Measurements from ENCODE around the gene TRIM66. TPM values are rescaled to one million over a fixed set of nuclear protein-coding genes. Genes with fewer than 3 reads are reported as not detected.

The TRIM66 gene
- total and polyA plus RNA-seq, 2 experiments from 2014 or later, result 1.0 to 3.3 TPM

DNA sequence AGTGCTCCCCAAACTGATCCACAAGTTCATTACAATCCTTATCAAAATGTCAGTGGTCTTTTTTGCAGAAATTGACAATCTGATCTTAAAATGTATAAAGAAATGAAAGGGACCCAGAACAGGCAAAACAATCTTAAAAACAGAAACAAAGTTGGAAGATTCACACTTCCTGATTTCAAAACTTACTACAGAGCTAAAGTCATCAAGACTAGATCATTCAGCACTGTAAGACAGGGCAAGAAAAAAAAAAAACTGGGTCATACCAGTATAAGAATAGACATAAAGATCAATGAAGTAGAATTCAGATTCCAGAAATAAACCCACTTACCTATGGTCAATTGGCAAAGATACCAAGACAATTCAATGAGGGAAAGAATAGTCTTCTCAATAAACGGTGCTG is 84.0 kb downstream of the TRIM66 start:
- no peaks in the 10 kb centered on the region for H3K27me3 Mint-ChIP-seq (ENCODE audit: insufficient read depth, low read depth, poor library complexity)
- H3K27ac Mint-ChIP-seq, result no peak overlapping the region
- TF ChIP-seq JUNB (IDR thresholded peaks at IDR 0.05; ENCODE audit: unreplicated experiment) (no peak), EZH2phosphoT487 (IDR thresholded peaks at IDR 0.05; ENCODE audit: unreplicated experiment) (no peak)

DNA sequence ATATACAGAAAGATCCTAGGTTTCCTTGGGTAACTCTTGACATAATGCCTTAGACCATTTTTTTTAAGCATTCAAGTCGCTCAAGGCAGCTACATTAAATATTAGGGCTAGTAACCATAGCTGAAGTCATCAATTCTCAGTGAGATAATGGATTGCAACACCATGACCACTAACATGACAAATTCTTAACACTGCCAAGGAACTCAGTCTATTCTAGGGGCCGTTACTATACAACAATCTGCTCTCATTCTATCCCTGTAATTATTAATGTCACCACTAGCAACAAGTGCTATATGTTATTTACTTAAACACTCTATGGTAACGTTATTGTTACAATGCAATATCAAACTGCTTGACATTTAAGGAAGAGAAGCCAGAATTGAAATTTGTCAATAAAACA is 85.3 kb downstream of the TRIM66 start:
- Mint-ChIP-seq H3K27me3 (ENCODE audit: insufficient read depth, low read depth, poor library complexity) (peaks cover 6% of the 10 kb centered on the region), H3K4me1 (peaks cover 20% of the 10 kb centered on the region), H3K4me3 (no peak overlapping the region), H3K9me3 (no peaks in the 10 kb centered on the region), H3K36me3 (ENCODE audit: low read depth) (no peaks in the 10 kb centered on the region), H3K27ac (no peak overlapping the region)
- H3K36me3 ChIP-seq (ENCODE audit: insufficient read depth), result no peaks in the 10 kb centered on the region
- DNase-seq (ENCODE audit: low spot score), result no peak
- H3K79me2 ChIP-seq (replicated peaks; ENCODE audit: insufficient read depth), result 0 out of 2 replicates have a peak, but pooled peaks cover 5% of the 10 kb centered on the region
- no peak overlapping the region for H3K4me2 ChIP-seq
- no peaks in the 10 kb centered on the region for H3F3A ChIP-seq (replicated peaks; ENCODE audit: low read depth)
- no peak overlapping the region for H3K4me3 ChIP-seq
- no peaks in the 10 kb centered on the region for H4K20me1 ChIP-seq (replicated peaks; ENCODE audit: insufficient read depth)
- no peak for ATAC-seq
- H3K4me1 ChIP-seq (ENCODE audit: insufficient read depth), result peaks cover 23% of the 10 kb centered on the region; the same call in 1 of the 2 replicates
- H2AFZ ChIP-seq, result no peak overlapping the region
- H3K27ac ChIP-seq (ENCODE audit: low read depth), result no peak overlapping the region
- H3K9me2 ChIP-seq (ENCODE audit: insufficient read depth), result no peaks in the 10 kb centered on the region
- H3K27me3 ChIP-seq (ENCODE audit: insufficient read depth), result no peaks in the 10 kb centered on the region
- TF ChIP-seq, protein P1, sequence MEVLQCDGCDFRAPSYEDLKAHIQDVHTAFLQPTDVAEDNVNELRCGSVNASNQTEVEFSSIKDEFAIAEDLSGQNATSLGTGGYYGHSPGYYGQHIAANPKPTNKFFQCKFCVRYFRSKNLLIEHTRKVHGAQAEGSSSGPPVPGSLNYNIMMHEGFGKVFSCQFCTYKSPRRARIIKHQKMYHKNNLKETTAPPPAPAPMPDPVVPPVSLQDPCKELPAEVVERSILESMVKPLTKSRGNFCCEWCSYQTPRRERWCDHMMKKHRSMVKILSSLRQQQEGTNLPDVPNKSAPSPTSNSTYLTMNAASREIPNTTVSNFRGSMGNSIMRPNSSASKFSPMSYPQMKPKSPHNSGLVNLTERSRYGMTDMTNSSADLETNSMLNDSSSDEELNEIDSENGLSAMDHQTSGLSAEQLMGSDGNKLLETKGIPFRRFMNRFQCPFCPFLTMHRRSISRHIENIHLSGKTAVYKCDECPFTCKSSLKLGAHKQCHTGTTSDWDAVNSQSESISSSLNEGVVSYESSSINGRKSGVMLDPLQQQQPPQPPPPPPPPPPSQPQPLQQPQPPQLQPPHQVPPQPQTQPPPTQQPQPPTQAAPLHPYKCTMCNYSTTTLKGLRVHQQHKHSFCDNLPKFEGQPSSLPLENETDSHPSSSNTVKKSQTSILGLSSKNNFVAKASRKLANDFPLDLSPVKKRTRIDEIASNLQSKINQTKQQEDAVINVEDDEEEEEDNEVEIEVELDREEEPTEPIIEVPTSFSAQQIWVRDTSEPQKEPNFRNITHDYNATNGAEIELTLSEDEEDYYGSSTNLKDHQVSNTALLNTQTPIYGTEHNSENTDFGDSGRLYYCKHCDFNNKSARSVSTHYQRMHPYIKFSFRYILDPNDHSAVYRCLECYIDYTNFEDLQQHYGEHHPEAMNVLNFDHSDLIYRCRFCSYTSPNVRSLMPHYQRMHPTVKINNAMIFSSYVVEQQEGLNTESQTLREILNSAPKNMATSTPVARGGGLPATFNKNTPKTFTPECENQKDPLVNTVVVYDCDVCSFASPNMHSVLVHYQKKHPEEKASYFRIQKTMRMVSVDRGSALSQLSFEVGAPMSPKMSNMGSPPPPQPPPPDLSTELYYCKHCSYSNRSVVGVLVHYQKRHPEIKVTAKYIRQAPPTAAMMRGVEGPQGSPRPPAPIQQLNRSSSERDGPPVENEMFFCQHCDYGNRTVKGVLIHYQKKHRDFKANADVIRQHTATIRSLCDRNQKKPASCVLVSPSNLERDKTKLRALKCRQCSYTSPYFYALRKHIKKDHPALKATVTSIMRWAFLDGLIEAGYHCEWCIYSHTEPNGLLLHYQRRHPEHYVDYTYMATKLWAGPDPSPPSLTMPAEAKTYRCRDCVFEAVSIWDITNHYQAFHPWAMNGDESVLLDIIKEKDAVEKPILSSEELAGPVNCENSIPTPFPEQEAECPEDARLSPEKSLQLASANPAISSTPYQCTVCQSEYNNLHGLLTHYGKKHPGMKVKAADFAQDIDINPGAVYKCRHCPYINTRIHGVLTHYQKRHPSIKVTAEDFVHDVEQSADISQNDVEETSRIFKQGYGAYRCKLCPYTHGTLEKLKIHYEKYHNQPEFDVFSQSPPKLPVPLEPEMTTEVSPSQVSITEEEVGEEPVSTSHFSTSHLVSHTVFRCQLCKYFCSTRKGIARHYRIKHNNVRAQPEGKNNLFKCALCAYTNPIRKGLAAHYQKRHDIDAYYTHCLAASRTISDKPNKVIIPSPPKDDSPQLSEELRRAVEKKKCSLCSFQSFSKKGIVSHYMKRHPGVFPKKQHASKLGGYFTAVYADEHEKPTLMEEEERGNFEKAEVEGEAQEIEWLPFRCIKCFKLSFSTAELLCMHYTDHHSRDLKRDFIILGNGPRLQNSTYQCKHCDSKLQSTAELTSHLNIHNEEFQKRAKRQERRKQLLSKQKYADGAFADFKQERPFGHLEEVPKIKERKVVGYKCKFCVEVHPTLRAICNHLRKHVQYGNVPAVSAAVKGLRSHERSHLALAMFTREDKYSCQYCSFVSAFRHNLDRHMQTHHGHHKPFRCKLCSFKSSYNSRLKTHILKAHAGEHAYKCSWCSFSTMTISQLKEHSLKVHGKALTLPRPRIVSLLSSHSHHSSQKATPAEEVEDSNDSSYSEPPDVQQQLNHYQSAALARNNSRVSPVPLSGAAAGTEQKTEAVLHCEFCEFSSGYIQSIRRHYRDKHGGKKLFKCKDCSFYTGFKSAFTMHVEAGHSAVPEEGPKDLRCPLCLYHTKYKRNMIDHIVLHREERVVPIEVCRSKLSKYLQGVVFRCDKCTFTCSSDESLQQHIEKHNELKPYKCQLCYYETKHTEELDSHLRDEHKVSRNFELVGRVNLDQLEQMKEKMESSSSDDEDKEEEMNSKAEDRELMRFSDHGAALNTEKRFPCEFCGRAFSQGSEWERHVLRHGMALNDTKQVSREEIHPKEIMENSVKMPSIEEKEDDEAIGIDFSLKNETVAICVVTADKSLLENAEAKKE (CRISPR knock-in tag; IDR thresholded peaks at IDR 0.05), result no peak
- TF ChIP-seq STAT1 (IDR thresholded peaks at IDR 0.05; ENCODE audit: unreplicated experiment) (no peak), ZNF114 (CRISPR knock-in tag; IDR thresholded peaks at IDR 0.05) (no peak), EZH2 (IDR thresholded peaks at IDR 0.05; ENCODE audit: low read depth, unreplicated experiment) (no peak), NANOG (IDR thresholded peaks at IDR 0.05; ENCODE audit: borderline replicate concordance) (no peak), ETS1 (IDR thresholded peaks at IDR 0.05) (no peak), EZH2phosphoT487 (IDR thresholded peaks at IDR 0.05; ENCODE audit: unreplicated experiment) (no peak), POLR2AphosphoS5 (IDR thresholded peaks at IDR 0.05; ENCODE audit: low read depth) (no peak), REST (IDR thresholded peaks at IDR 0.05; ENCODE audit: unreplicated experiment) (no peak), JUNB (IDR thresholded peaks at IDR 0.05; ENCODE audit: unreplicated experiment) (no peak)

More for the DNA sequence above, 84.0 kb downstream of the TRIM66 start:
- Histone ChIP-seq H3K4me2 (no peak overlapping the region), H3F3A (replicated peaks; ENCODE audit: low read depth) (no peaks in the 10 kb centered on the region), H3K27me3 (ENCODE audit: insufficient read depth) (no peaks in the 10 kb centered on the region), H3K36me3 (ENCODE audit: insufficient read depth) (no peaks in the 10 kb centered on the region), H3K79me2 (replicated peaks; ENCODE audit: insufficient read depth) (no peaks in the 10 kb centered on the region), H4K20me1 (replicated peaks; ENCODE audit: insufficient read depth) (no peaks in the 10 kb centered on the region), H3K27ac (ENCODE audit: low read depth) (no peak overlapping the region), H3K4me3 (no peak overlapping the region), H2AFZ (no peak overlapping the region), H3K4me1 (ENCODE audit: insufficient read depth) (peaks cover 18% of the 10 kb centered on the region; the same call in 1 of the 2 replicates), H3K9me2 (ENCODE audit: insufficient read depth) (no peaks in the 10 kb centered on the region)
- H3K9me3 Mint-ChIP-seq, result no peaks in the 10 kb centered on the region
- no peaks in the 10 kb centered on the region for H3K36me3 Mint-ChIP-seq (ENCODE audit: low read depth)
- peaks cover 11% of the 10 kb centered on the region for H3K4me1 Mint-ChIP-seq
- no peak for ATAC-seq
- no peak overlapping the region for H3K4me3 Mint-ChIP-seq
- DNase-seq (ENCODE audit: low spot score), result no peak
